ENCODE results near the gene ZBTB33. TPM values are rescaled to one million over a fixed set of nuclear protein-coding genes. Genes with fewer than 3 reads are reported as not detected.

The ZBTB33 gene, protein sequence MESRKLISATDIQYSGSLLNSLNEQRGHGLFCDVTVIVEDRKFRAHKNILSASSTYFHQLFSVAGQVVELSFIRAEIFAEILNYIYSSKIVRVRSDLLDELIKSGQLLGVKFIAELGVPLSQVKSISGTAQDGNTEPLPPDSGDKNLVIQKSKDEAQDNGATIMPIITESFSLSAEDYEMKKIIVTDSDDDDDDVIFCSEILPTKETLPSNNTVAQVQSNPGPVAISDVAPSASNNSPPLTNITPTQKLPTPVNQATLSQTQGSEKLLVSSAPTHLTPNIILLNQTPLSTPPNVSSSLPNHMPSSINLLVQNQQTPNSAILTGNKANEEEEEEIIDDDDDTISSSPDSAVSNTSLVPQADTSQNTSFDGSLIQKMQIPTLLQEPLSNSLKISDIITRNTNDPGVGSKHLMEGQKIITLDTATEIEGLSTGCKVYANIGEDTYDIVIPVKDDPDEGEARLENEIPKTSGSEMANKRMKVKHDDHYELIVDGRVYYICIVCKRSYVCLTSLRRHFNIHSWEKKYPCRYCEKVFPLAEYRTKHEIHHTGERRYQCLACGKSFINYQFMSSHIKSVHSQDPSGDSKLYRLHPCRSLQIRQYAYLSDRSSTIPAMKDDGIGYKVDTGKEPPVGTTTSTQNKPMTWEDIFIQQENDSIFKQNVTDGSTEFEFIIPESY
- 10 to 100 TPM; 12.6 to 49.8 (median 18.4) TPM for total RNA-seq

DNA sequence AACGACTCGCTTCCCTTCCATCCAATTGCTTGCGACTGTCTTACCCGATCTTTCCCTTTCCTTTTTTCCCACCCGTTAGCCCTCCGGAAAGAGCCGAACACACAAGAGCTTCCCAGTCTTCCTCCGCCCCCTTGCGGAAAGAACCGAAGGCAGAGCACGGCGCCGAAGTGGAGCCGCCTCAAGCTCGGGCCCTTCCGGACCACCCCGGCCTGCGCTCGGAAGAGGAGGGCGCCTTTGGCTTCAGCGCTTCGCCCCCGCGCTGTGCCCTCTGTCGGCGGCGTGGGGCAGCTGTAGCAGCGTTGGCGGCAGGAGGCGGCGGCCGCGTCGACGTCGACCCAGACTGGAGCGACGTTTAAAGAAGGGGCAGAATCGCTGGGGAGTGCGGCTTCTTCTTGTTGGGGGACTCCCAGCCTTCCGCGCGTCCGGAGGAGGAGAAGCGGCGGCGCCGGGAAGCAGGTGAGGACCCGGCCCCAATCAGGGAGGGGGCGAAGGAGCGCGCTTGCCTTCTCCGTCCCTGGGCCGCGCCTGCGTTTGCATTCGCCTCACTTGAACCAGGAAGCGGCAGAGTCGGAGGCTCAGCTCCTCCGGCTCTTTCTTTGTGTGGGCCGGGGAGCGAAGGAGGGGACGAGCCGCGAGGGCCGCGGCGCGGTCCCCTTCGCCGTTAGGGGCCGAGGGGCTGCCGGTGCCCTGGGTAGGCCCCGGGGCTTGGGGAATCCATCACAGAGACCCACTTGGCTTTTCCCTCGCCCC is at the start of gene ZBTB33:
TSS of gene ZBTB33 (plus strand) at position 291 of the 750 bp plus-strand sequence. CDS start 2,604 bp downstream, outside the sequence.
- Histone ChIP-seq H3K4me1 (no peaks in the 10 kb centered on the region), H3K27ac (peak within 1 kb of the TSS; percentile 93 to 95), H3K9me3 (no peaks in the 10 kb centered on the region), H3K4me3 (peak within 1 kb of the TSS; percentile 68 to 78 (median 70)), H3K27me3 (no peaks in the 10 kb centered on the region), H3K36me3 (no peaks in the 10 kb centered on the region)
- intact Hi-C loops (cut with DNase I; ENCODE audit: low total_unique reads): loop anchor here (10.0 kb wide), 1 partner anchor 54 kb away; no protein-coding TSS in a partner anchor
- TF ChIP-seq POLR2AphosphoS5 (IDR thresholded peaks at IDR 0.05) (peak; percentile 65 to 95 (median 75)), POLR2A (IDR thresholded peaks at IDR 0.05) (peak; percentile 63)
- TF ChIP-seq, protein P1, sequence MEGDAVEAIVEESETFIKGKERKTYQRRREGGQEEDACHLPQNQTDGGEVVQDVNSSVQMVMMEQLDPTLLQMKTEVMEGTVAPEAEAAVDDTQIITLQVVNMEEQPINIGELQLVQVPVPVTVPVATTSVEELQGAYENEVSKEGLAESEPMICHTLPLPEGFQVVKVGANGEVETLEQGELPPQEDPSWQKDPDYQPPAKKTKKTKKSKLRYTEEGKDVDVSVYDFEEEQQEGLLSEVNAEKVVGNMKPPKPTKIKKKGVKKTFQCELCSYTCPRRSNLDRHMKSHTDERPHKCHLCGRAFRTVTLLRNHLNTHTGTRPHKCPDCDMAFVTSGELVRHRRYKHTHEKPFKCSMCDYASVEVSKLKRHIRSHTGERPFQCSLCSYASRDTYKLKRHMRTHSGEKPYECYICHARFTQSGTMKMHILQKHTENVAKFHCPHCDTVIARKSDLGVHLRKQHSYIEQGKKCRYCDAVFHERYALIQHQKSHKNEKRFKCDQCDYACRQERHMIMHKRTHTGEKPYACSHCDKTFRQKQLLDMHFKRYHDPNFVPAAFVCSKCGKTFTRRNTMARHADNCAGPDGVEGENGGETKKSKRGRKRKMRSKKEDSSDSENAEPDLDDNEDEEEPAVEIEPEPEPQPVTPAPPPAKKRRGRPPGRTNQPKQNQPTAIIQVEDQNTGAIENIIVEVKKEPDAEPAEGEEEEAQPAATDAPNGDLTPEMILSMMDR (IDR thresholded peaks at IDR 0.05): peak; percentile 58 to 85 (median 69)
- DNase-seq (ENCODE audit: low spot score in 2 of 2): peak; percentile 82 to 85

DNA sequence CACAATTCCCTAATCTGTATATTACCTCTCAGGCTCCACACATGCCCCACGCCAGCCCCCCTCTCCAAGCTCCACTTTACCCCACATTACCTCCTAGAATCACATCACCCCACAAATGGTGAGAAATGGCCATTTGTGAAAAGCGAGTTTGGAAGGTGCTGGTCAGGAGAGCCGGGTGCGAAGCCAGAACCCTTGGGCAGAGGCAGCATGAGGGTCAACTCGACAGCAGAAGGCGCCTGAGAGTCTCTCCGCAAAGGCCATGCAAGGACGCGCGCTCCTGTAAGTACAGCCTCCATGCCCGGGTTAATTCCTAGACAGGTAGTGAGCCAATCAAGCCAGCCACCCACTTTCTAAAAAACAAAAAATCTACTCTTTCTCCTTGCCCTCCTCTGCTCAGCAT is 49.8 kb upstream of the ZBTB33 start:
- TF ChIP-seq, protein P1 (IDR thresholded peaks at IDR 0.05): no peak
- TF ChIP-seq POLR2A (IDR thresholded peaks at IDR 0.05): no peak
- H3K9me3 ChIP-seq: no peaks in the 10 kb centered on the region
- H3K4me1 ChIP-seq: no peaks in the 10 kb centered on the region
- peaks cover 0 to 12% of the 10 kb centered on the region in 2 donors for H3K27me3 ChIP-seq
- no peaks in the 10 kb centered on the region for H3K36me3 ChIP-seq
- no peak overlapping the region for H3K4me3 ChIP-seq
- intact Hi-C loops (cut with DNase I; ENCODE audit: low total_unique reads): loop anchor here (10.0 kb wide), 1 partner anchor 1134 kb away; no protein-coding TSS in a partner anchor
- no peak for DNase-seq (ENCODE audit: low spot score in 2 of 2)
- H3K27ac ChIP-seq: no peak overlapping the region

DNA sequence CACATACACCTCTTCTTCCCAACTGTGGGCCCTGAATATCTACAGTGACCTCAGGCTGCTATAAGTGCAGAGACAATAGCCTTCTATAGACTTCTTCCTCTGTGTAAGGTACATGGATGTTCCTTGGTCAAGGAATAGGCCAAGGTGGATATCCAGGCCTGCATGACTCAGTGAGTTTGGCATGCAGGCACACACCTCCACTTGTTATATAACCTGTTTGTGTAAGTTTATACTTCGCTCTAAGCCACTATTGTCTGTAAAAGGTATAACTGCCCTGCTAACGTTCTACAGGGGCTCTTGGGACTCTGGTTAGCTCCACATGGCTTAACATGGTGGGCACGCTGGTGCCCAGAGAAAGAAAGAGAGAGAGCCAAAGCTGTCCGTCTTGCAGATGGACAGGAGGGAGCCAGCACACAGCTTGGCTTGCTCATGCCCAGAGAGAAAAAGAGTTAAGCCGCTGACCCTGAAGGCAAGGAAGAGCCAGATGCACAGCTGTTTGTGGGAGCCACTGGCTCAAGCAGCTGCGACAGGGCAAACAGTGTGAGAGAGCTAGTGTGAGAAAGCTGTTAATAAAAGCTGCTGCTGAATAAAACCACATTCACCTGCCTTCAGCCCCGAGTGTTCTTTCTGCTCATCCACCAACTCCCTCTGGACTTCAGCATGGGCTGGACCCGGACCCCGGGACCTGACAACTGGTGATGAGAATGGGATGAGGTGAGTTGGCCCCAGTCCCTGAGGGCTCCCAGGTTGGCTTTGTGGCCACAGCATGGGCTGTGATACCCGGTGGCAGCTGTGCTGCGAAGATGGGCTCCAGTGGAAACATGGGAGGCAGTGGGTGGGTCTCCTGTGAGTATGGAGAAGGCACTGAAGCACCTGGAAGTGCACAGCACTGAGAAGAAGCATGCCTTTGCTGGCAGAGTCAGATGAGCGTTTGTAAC is 44.5 kb upstream of the ZBTB33 start:
- Histone ChIP-seq H3K4me1 (no peaks in the 10 kb centered on the region), H3K36me3 (no peaks in the 10 kb centered on the region), H3K27me3 (no peaks in the 10 kb centered on the region), H3K27ac (no peak overlapping the region), H3K4me3 (no peak overlapping the region), H3K9me3 (no peaks in the 10 kb centered on the region)
- intact Hi-C loops (cut with DNase I; ENCODE audit: low total_unique reads): loop anchor here (10.0 kb wide), 1 partner anchor 1129 kb away; no protein-coding TSS in a partner anchor
- DNase-seq (ENCODE audit: low spot score in 2 of 2): no peak
- TF ChIP-seq POLR2AphosphoS5 (IDR thresholded peaks at IDR 0.05): no peak
- no peak for TF ChIP-seq POLR2A (IDR thresholded peaks at IDR 0.05)
- TF ChIP-seq, protein P1 (IDR thresholded peaks at IDR 0.05): no peak

DNA sequence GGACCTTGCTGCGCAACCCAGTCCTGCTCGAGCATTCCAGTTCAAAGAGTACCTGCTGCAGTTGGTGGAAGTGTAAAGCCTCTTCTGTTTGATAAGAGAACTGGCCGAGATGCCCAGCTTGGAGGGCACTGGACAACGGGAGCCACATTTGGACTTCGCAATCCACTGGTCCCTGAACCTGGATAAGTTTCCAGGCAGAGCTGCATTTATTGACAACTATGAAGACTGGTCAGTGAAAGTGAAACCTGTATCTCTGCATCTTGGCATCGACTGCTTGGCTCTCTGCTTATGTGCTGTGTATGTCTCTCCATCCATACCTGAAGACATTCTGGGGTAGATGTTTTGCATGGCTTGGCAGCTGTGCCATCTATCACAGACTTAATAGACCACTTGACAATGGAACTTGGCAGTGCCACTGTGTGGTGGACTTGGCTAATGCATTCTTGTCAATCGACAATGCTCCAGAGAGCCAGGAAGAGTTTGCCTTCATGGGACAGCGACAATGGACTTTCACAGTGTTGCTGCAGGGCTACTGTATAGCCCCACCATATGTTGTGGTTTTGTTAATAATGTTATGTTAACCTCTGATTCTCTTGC is 43.5 kb upstream of the ZBTB33 start:
- TF ChIP-seq POLR2AphosphoS5 (IDR thresholded peaks at IDR 0.05) (no peak), POLR2A (IDR thresholded peaks at IDR 0.05) (no peak)
- TF ChIP-seq, protein P1 (IDR thresholded peaks at IDR 0.05): no peak
- Histone ChIP-seq H3K4me3 (no peak overlapping the region), H3K9me3 (no peaks in the 10 kb centered on the region), H3K4me1 (no peaks in the 10 kb centered on the region), H3K27ac (no peak overlapping the region), H3K36me3 (no peaks in the 10 kb centered on the region), H3K27me3 (no peaks in the 10 kb centered on the region)
- intact Hi-C loops (cut with DNase I; ENCODE audit: low total_unique reads): loop anchor here (10.0 kb wide), 1 partner anchor 1128 kb away; no protein-coding TSS in a partner anchor
- DNase-seq (ENCODE audit: low spot score in 2 of 2): no peak
